Smooth muscle cell (in vitro differentiated cells): ENCODE measurements around the gene BLTP3B. TPM values are rescaled to one million over a fixed set of nuclear protein-coding genes. Genes with fewer than 3 reads are reported as not detected.

Experiments used
- DNase-seq: peaks from one replicate; lab custom pipeline; 2025; ENCODE audit not compliant: unreplicated experiment; lab: John Stamatoyannopoulos, UW
- H2AFZ ChIP-seq: fragments of 200-600 bp; sonication (generic); 2 replicates; pipeline ENCODE4 v1.6.0; 2016; ENCODE audit warnings: antibody characterized with exemption, low read depth, mild to moderate bottlenecking
- H3F3A ChIP-seq: fragments of 200-600 bp; sonication (generic); 2 replicates; pipeline ENCODE4 v1.6.0; 2017; ENCODE audit warnings: antibody characterized with exemption, low read depth
- H3K27ac ChIP-seq: fragments of 200-600 bp; sonication (generic); 2 replicates; pipeline ENCODE4 v1.5.1; 2016; ENCODE audit warnings: low read depth, mild to moderate bottlenecking
- H3K27me3 ChIP-seq: fragments of 200-600 bp; sonication (generic); 2 replicates; pipeline ENCODE4 v1.6.1; 2016; ENCODE audit warnings: low read depth, mild to moderate bottlenecking
- H3K36me3 ChIP-seq: fragments of 200-600 bp; sonication (generic); 2 replicates; pipeline ENCODE4 v1.5.1; 2016; ENCODE audit warnings: low read depth
- H3K4me1 ChIP-seq: fragments of 200-600 bp; sonication (generic); 2 replicates; pipeline ENCODE4 v1.5.1; 2016; ENCODE audit warnings: low read depth
- H3K4me2 ChIP-seq: fragments of 200-600 bp; sonication (generic); 2 replicates; pipeline ENCODE4 v1.6.0; 2016; ENCODE audit warnings: mild to moderate bottlenecking
- H3K4me3 ChIP-seq: fragments of 200-600 bp; sonication (generic); 2 replicates; pipeline ENCODE4 v1.5.1; 2016; ENCODE audit warnings: mild to moderate bottlenecking
- H3K79me2 ChIP-seq: fragments of 200-600 bp; sonication (generic); 2 replicates; pipeline ENCODE4 v1.6.0; 2016; ENCODE audit warnings: low read depth, mild to moderate bottlenecking
- H3K9ac ChIP-seq: fragments of 200-600 bp; sonication (generic); 2 replicates; pipeline ENCODE4 v1.6.0; 2016; ENCODE audit warnings: low read depth
- H3K9me3 ChIP-seq: fragments of 200-600 bp; sonication (generic); replicated peaks from 2 replicates; pipeline ENCODE4 v1.5.1; 2016; ENCODE audit warnings: low read depth
- H4K20me1 ChIP-seq: fragments of 200-600 bp; sonication (generic); 2 replicates; pipeline ENCODE4 v1.6.0; 2016; ENCODE audit warnings: low read depth
- CTCF ChIP-seq: fragments of 200-600 bp; sonication (generic); IDR thresholded peaks from 2 replicates; pipeline ENCODE4 v1.5.1; 2017; ENCODE audit warnings: borderline replicate concordance, mild to moderate bottlenecking, antibody characterized with exemption; ENCODE audit not compliant: insufficient read depth, poor library complexity, severe bottlenecking
- WGBS: methylation state at CpG from one replicate; pipeline ENCODE4 v1.1.7; 2016; ENCODE audit warnings: low lambda C conversion rate; 5-methylcytosine and 5-hydroxymethylcytosine counted together
- polyA plus RNA-seq: library from polyadenylated mRNA; unstranded; fragments of >200 nt; fragmentation: Nextera tagmentation; extraction: Ambion mirVana; gene quantifications from 2 replicates; pipeline ENCODE4 v1.2.1, GENCODE V29; 2016
- total RNA-seq: library from RNA; depleted of rRNA; stranded (reverse); fragments of >200 nt; gene quantifications from 2 replicates; pipeline ENCODE4 v1.2.3, GENCODE V29; 2014

Gene BLTP3B
- total and polyA plus RNA-seq, 2 experiments from 2014 or later: 8.5 to 34.0 TPM

GRCh38 chr12:100120355-100120754 is 22.3 kb downstream of the BLTP3B start:
- H3K36me3 ChIP-seq: no peaks in the 10 kb centered on the region
- no peak overlapping the region for H3K9ac ChIP-seq
- H3K79me2 ChIP-seq: peaks cover 85% of the 10 kb centered on the region
- no peaks in the 10 kb centered on the region for H3K27me3 ChIP-seq
- no peaks in the 10 kb centered on the region for H3K9me3 ChIP-seq
- 97% methylated on average over 1 of the region's 1 CpG for WGBS
- peaks cover 64% of the 10 kb centered on the region for H4K20me1 ChIP-seq
- no peak for DNase-seq
- no peak overlapping the region for H3K27ac ChIP-seq
- no peak overlapping the region for H3K4me3 ChIP-seq
- H3F3A ChIP-seq: no peaks in the 10 kb centered on the region
- no peak for TF ChIP-seq CTCF
- H3K4me2 ChIP-seq: no peak overlapping the region
- H2AFZ ChIP-seq: no peak overlapping the region
- no peaks in the 10 kb centered on the region for H3K4me1 ChIP-seq

GRCh38 chr12:100115291-100115690 is 27.4 kb downstream of the BLTP3B start:
- 97% methylated on average over 8 of the region's 8 CpGs for WGBS
- Histone ChIP-seq H3F3A (no peaks in the 10 kb centered on the region), H3K9ac (no peak overlapping the region), H3K4me1 (no peaks in the 10 kb centered on the region), H3K9me3 (no peaks in the 10 kb centered on the region), H3K27me3 (no peaks in the 10 kb centered on the region), H2AFZ (no peak overlapping the region), H3K36me3 (no peaks in the 10 kb centered on the region), H3K79me2 (peaks cover 82% of the 10 kb centered on the region), H4K20me1 (peaks cover 79% of the 10 kb centered on the region), H3K4me2 (no peak overlapping the region), H3K27ac (no peak overlapping the region), H3K4me3 (no peak overlapping the region)
- no peak for TF ChIP-seq CTCF
- no peak for DNase-seq

- DNase-seq: no peak
- Histone ChIP-seq H3K36me3 (no peaks in the 10 kb centered on the region), H3K4me1 (no peaks in the 10 kb centered on the region), H3K27ac (no peak overlapping the region), H3K4me3 (no peak overlapping the region), H3K9ac (no peak overlapping the region), H2AFZ (no peak overlapping the region), H3K27me3 (no peaks in the 10 kb centered on the region), H3F3A (no peaks in the 10 kb centered on the region), H3K79me2 (peaks cover 81% of the 10 kb centered on the region), H3K9me3 (no peaks in the 10 kb centered on the region), H3K4me2 (no peak overlapping the region), H4K20me1 (peaks cover 80% of the 10 kb centered on the region)
- TF ChIP-seq CTCF: no peak
Measured at GRCh38 chr12:100114574-100114973, 28.1 kb downstream of the BLTP3B start.

GRCh38 chr12:100110276-100110675 is 32.4 kb downstream of the BLTP3B start:
- no peak for DNase-seq
- H4K20me1 ChIP-seq: peaks cover 49% of the 10 kb centered on the region
- no peaks in the 10 kb centered on the region for H3K27me3 ChIP-seq
- H3K9ac ChIP-seq: no peak overlapping the region
- 94% methylated on average over 4 of the region's 4 CpGs for WGBS
- no peak overlapping the region for H3K4me3 ChIP-seq
- H3F3A ChIP-seq: no peaks in the 10 kb centered on the region
- TF ChIP-seq CTCF: no peak
- no peaks in the 10 kb centered on the region for H3K36me3 ChIP-seq
- H3K9me3 ChIP-seq: no peaks in the 10 kb centered on the region
- H3K79me2 ChIP-seq: peaks cover 49% of the 10 kb centered on the region
- H2AFZ ChIP-seq: no peak overlapping the region
- H3K27ac ChIP-seq: no peak overlapping the region
- no peak overlapping the region for H3K4me2 ChIP-seq
- H3K4me1 ChIP-seq: no peaks in the 10 kb centered on the region
